Measurements from ENCODE around the gene TNNI3K.

- no peak for TF ChIP-seq CTCF (IDR thresholded peaks at IDR 0.05)
- no peak for TF ChIP-seq POLR2A (IDR thresholded peaks at IDR 0.05)
Measured at GRCh38 chr1:74237787-74238186, 2.6 kb downstream of the TNNI3K start.
